HG02678 (cell line): ENCODE measurements around the gene CFAP100.

Experiments
- ATAC-seq: cut with Tn5 transposase; IDR thresholded peaks from one replicate; pipeline ENCODE4 v1.9.1; 2021; ENCODE audit warnings: mild to moderate bottlenecking, moderate library complexity; ENCODE audit not compliant: unreplicated experiment

The CFAP100 gene

DNA sequence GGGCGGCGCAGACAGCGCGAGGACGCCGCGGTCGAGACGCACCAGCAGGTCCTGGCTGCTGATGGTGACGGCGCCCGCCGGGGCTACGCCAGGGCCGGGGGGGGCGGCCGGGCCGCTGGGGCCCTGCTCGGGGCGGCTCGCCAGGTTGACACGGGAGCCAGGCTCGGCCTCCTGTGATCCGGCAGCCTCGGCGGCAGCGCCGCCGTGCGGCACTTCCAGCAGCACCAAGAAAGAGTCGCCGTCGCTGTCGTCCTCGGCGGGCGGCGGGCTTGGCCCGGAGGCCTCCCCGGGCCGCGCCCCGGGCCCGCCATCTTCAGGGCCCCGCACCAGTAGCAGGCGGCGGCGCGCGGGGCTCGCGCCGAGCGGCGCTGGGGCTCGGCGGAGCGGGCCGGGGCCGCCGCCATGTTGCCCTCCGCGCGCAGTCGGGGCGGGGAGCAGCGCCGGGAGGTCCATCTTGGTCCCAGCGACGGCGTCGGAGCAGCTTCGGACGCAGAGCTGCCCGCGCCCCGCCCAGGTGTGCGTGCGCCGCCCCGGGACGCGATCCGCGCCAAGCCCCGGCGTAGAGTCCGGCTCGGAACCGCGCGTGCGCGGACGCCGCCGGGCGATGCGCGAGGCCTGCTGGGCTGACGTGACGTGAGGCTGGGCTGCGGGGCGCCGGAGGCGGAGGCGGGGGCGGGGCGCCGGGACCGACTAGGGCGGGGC is 80.9 kb downstream of the CFAP100 start, which contains the start of gene ZXDC:
ZXDC (minus strand) TSS at position 479 of the 702 bp plus-strand sequence; CDS start at position 453, 26 bp downstream.
- peak; percentile 81 for ATAC-seq

- peak; percentile 22 for ATAC-seq
These were observed 81.7 kb downstream of the CFAP100 start for GRCh38 chr3:126476166-126477060.

GRCh38 chr3:126477061-126477380 is 82.3 kb downstream of the CFAP100 start:
- no peak for ATAC-seq

GRCh38 chr3:126478581-126479310 is 84.0 kb downstream of the CFAP100 start:
- ATAC-seq, result no peak

- no peak for ATAC-seq
These were observed 84.9 kb downstream of the CFAP100 start for GRCh38 chr3:126479642-126480041.

- ATAC-seq, result no peak
These were observed 85.5 kb downstream of the CFAP100 start for GRCh38 chr3:126480206-126480605.

- ATAC-seq, result no peak
These were observed 86.2 kb downstream of the CFAP100 start for GRCh38 chr3:126480861-126481260.

DNA sequence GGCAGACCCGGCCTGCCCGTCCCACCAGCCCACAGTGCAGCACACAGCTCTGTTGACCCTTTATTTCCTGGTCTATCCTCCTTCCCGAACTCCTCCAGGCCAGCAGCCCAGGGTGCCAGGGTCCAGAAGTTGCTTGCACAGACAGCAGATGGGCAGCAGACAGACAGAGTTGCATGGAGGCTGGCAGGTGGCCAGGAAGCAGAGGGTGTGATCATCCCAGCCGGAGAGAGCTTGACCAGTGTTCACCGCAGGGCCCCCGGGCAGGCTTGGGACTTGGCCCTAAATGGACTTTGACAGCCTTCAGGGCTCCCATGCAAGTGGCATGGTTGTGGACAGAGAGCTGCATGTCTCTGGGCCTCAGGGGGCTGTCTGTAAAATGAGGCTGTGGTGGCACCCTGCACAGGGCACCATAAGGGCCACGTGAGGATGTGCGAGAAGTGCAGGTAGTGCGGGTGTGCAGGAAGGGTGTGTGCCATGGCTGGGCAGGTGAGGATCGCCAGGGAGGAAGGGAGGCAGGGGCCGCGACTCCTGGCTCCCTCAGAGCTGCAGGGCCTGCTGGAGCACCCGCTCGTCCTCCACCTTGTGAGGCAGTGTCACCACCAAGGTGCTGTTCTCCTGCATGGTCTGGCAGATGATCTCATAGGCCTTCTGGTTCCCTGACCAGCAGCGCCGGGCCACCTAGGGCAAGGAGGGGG is 87.2 kb downstream of the CFAP100 start:
- no peak for ATAC-seq

DNA sequence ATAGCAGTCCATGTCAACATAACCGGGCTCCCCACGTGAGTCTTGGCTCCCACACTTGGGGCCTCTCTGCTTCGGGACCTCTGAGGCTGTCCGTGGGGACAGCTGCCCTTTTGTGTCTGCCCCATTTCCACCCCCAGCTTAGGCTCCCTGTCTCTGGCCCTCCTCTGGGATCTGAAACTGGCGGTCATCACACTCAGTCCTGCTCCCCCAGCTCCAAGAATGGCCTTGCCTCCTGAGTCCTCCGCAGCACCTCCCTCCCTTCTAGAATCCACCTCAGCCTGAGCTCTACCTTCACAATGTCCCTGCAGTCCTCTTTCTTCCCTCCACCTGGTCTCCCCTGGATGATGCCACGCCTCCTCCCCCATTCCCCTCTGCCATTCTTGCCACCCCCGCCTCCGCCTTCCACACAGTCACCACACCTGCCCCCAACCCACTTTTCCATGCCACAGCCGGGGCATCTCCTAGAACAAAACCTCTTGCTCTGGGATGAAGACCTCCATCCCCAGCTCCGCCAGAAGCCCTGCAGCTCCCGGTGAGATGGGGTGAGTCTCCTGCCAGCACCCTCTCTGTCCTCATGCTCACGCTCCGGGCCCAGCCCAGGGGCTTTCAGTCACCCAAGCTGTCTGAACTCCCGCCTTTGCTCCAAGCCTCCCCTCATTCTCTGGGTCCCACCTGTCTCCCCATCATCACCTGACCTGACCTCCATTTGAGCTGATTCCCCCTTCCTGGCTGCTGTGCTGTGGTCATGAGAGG is 88.0 kb downstream of the CFAP100 start:
- no peak for ATAC-seq

GRCh38 chr3:126483321-126483761 is 88.6 kb downstream of the CFAP100 start:
- ATAC-seq, result no peak

DNA sequence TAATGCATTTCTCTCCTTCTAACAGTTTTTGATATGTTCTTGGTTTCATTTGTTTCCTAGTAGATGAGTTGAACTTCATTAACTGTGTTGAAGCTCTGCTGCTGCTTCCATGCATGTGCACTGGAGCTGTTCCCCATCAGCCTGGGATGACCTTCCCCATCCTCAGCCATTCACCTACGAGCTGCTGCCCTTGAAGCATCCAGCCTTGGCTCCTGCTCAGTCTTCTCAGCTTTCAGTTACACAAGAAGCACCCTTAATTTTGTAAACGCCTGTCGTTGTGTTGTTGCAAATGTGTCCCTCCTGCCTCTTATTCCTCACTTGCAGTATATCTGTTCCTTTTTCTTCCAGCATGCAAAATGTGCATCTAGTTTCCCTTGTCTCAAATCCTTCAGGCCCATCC is 89.4 kb downstream of the CFAP100 start:
- no peak for ATAC-seq

- no peak for ATAC-seq
These were observed 90.0 kb downstream of the CFAP100 start for GRCh38 chr3:126484662-126485061.

- ATAC-seq, result no peak
These were observed 90.6 kb downstream of the CFAP100 start for GRCh38 chr3:126485176-126485897.

GRCh38 chr3:126485956-126486355 is 91.2 kb downstream of the CFAP100 start:
- ATAC-seq, result no peak
